ENCODE data around the gene ACTN4.

ACTN4 gene

GRCh38 chr19:38727306-38727867 is 79.9 kb downstream of the ACTN4 start:
- no peak overlapping the region for H3K27ac ChIP-seq
- TF ChIP-seq ZFX (IDR thresholded peaks at IDR 0.05) (no peak), CTCF (conservative IDR thresholded peaks at IDR 0.05) (no peak)

DNA sequence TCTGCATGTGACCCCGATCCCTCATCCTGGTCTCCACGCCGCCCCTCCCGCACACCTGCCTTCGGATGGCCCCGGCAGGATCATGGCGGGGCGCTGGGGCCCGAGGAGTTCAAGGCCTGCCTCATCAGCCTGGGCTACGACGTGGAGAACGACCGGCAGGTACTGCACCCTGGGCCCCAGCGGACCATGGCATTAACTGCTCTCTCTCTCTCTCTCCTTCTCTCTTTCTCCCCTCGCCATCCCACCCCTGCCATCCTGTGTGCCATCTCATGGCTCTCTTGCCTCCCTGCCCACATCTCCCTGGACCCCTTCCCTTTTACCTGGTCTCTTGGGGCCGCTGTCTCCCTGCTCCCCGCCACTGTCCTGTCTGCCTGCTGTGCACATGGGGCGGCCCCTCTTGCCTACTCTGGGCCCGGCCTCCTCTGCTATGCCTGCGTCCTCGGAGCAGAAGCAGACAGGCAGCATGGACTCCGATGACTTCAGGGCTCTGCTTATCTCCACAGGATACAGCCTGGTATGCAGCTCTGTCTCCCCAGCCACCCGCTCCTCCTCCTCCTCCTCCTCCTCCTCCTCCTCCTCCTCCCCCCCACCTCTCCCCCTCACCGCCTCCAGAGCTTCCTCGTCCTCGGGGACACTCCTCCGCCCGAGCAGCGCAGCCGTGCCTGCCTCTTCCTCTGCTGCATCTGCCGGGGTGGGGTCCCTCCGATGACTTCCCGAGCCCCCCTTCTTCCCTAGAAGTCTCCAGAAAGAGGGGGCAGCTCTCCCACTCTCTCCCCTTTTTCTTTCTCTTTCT is 80.6 kb downstream of the ACTN4 start:
- no peak overlapping the region for H3K27ac ChIP-seq
- TF ChIP-seq CTCF (conservative IDR thresholded peaks at IDR 0.05), result no peak
- no peak for TF ChIP-seq ZFX (IDR thresholded peaks at IDR 0.05)

GRCh38 chr19:38728752-38729541 is 81.5 kb downstream of the ACTN4 start:
- TF ChIP-seq CTCF (conservative IDR thresholded peaks at IDR 0.05), result no peak
- no peak for TF ChIP-seq ZFX (IDR thresholded peaks at IDR 0.05)
- no peak overlapping the region for H3K27ac ChIP-seq

GRCh38 chr19:38729653-38730469 is 82.4 kb downstream of the ACTN4 start:
- TF ChIP-seq CTCF (conservative IDR thresholded peaks at IDR 0.05), result peak; percentile 87
- TF ChIP-seq ZFX (IDR thresholded peaks at IDR 0.05), result no peak
- H3K27ac ChIP-seq, result no peak overlapping the region

- TF ChIP-seq CTCF (conservative IDR thresholded peaks at IDR 0.05), result no peak
- no peak for TF ChIP-seq ZFX (IDR thresholded peaks at IDR 0.05)
- peak overlapping the region; percentile 67 for H3K27ac ChIP-seq
Observed at GRCh38 chr19:38730470-38730730, 83.0 kb downstream of the ACTN4 start.

DNA sequence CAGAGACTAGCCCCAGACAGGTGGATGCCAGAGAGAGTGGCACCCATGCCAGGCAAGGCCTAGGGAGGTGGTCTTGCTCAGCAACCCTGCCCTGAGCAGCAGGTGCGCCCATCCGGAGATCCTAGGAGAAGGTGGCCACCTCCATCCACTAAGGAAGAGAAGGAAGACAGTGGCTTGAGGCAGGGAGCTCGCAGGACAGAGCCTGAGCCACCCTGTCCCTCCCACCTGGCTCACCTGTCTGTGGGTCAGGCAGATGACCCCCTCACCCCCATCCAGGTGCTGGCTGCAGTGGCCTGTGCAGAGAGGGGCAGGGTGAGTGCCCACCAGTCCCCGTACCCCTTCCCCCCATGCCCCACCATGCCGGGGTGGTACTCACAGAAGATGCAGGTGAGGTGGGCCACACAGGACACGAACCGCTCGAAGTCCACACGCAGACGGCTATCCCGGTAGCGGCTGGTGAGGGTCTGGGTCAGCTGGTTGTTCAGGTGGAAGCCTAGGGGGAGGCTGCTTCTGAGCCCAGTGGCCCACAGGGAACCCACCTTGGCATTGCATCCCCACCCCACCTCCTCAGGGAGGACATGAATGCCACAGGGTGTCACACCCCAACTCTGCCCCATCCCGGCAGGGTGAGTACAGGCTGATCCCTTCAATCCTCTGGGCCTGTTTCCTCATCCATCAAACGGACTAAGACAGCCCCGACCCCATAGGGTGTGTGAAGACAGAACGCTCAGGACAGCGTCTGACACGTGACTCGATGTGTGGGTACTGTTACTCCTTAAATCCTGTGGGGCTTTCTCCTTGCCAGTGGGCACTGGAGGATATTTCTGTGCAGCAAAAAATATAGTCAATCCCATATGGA is 83.5 kb downstream of the ACTN4 start:
- H3K27ac ChIP-seq, result peak overlapping the region; percentile 67
- TF ChIP-seq CTCF (conservative IDR thresholded peaks at IDR 0.05), result no peak
- TF ChIP-seq ZFX (IDR thresholded peaks at IDR 0.05), result no peak

Measured in C4-2B (cell line).